Erythroblast (primary cell): ENCODE results near the gene SLC35B2.

Source experiments
- GATA1 ChIP-seq: IDR thresholded peaks from 2 replicates; pipeline ENCODE4 v1.6.1; 2011; ENCODE audit warnings: low read depth, mild to moderate bottlenecking, control low read depth, low read length, moderate library complexity
- POLR2A ChIP-seq: IDR thresholded peaks from 2 replicates; pipeline ENCODE4 v1.6.1; 2011; ENCODE audit warnings: mild to moderate bottlenecking, low read length

DNA sequence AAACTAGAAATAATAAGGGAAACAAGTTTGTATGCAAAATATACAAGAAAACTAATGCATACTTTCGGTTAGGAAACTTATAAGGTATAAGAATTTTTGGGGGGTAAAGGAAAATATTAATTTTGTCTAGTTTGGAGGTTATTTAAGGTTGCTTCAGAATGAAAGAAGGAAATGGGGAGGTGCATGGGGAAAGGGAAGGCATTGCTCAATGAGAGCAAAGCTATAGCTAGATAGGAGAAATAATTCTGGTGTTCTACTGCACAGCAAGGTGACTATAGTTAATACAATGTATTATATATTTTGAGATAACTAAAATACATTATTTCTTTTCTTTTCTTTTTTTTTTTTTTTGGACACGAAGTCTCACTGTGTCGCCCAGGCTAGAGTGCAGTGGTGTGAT, 46.0 kb downstream of the SLC35B2 start:
- no peak for TF ChIP-seq POLR2A
- TF ChIP-seq GATA1 = no peak
